Naive thymus-derived CD4-positive, alpha-beta T cell (primary cell): ENCODE measurements around the gene TNC. TPM values are rescaled to one million over a fixed set of nuclear protein-coding genes. Genes with fewer than 3 reads are reported as not detected.

Experiments
- ATAC-seq: fragments of 150-1000 bp; cut with Tn5 transposase; 2 replicates; pipeline ENCODE4 v1.10.0; 2021; ENCODE audit warnings: mild to moderate bottlenecking, moderate library complexity
- CTCF ChIA-PET: fragments of 350-600 bp; sonication (Branson Sonifier 250); formaldehyde crosslinking; loops from one replicate; lab custom pipeline; 2021; ENCODE audit warnings: antibody characterized with exemption; lab: Charles Lee
- POLR2A ChIA-PET: fragments of 350-600 bp; sonication (Branson Sonifier 250); formaldehyde crosslinking; loops from one replicate; lab custom pipeline; 2021; ENCODE audit warnings: antibody characterized with exemption, inconsistent platforms; lab: Charles Lee
- DNase-seq, 9 donors: peaks; one replicate each; pipeline versions ENCODE4 v3.0.0 to v3.0.0-alpha.2; 2020 to 2022; ENCODE audit warnings: mixed read lengths in 1 of 9
- H3K27ac ChIP-seq: one replicate; pipeline ENCODE4 v1.7.0; 2013; ENCODE audit warnings: mild to moderate bottlenecking, low read depth, low read length, moderate library complexity
- H3K27me3 ChIP-seq, 2 donors: one replicate each; pipeline ENCODE4 v1.7.0; 2013; ENCODE audit warnings: low read length in 2 of 2, mild to moderate bottlenecking in 2 of 2, moderate library complexity in 2 of 2; ENCODE audit not compliant: control insufficient read depth in 2 of 2, insufficient read depth in 2 of 2
- H3K36me3 ChIP-seq, 3 experiments: 1 replicate in 2 of 3; 2 replicates in 1 of 3; pipeline ENCODE4 v1.7.0; 2013; ENCODE audit warnings: low read length in 3 of 3, mild to moderate bottlenecking in 3 of 3, moderate library complexity in 1 of 3; ENCODE audit not compliant: insufficient read depth in 3 of 3, control insufficient read depth in 2 of 3
- H3K4me1 ChIP-seq, 2 donors: one replicate each; pipeline ENCODE4 v1.7.0; 2013; ENCODE audit warnings: low read length in 2 of 2, mild to moderate bottlenecking in 2 of 2, moderate library complexity in 1 of 2; ENCODE audit not compliant: control insufficient read depth in 2 of 2, insufficient read depth in 2 of 2
- H3K4me3 ChIP-seq: 2 replicates; pipeline ENCODE4 v1.7.0; 2013; ENCODE audit warnings: mild to moderate bottlenecking, low read length
- H3K9me3 ChIP-seq, 3 experiments: 1 replicate in 2 of 3; 2 replicates in 1 of 3; pipeline ENCODE4 v1.7.0; 2013; ENCODE audit warnings: low read length in 3 of 3; ENCODE audit not compliant: control insufficient read depth in 2 of 3
- H3K27ac Mint-ChIP-seq, 9 donors: one replicate each; pipeline ENCODE4 v1.8.0; 2020 to 2022; ENCODE audit warnings: mixed read lengths in 9 of 9, mild to moderate bottlenecking in 8 of 9, moderate library complexity in 5 of 9, inconsistent platforms in 2 of 9
- H3K27me3 Mint-ChIP-seq, 5 donors: one replicate each; pipeline ENCODE4 v1.8.0; 2021 to 2022; ENCODE audit warnings: mixed read lengths in 5 of 5, mild to moderate bottlenecking in 1 of 5
- H3K36me3 Mint-ChIP-seq, 5 donors: one replicate each; pipeline ENCODE4 v1.8.0; 2020 to 2022; ENCODE audit warnings: mixed read lengths in 5 of 5, mild to moderate bottlenecking in 3 of 5, inconsistent platforms in 1 of 5
- H3K4me1 Mint-ChIP-seq, 7 donors: one replicate each; pipeline ENCODE4 v1.8.0; 2020 to 2022; ENCODE audit warnings: mixed read lengths in 7 of 7, mild to moderate bottlenecking in 3 of 7, inconsistent platforms in 1 of 7
- H3K4me3 Mint-ChIP-seq, 10 donors: one replicate each; pipeline ENCODE4 v1.8.0; 2020 to 2022; ENCODE audit warnings: mild to moderate bottlenecking in 10 of 10, mixed read lengths in 10 of 10, moderate library complexity in 6 of 10, inconsistent platforms in 2 of 10
- H3K9me3 Mint-ChIP-seq, 11 donors: one replicate each; pipeline ENCODE4 v1.8.0; 2020 to 2022; ENCODE audit warnings: mixed read lengths in 11 of 11, mild to moderate bottlenecking in 4 of 11, inconsistent platforms in 1 of 11, moderate library complexity in 1 of 11
- intact Hi-C, 2 donors: fragments of 100-400 bp; cut with micrococcal nuclease; formaldehyde crosslinking; loops; one replicate each; pipeline ENCODE4 v1.15.1; 2023
- polyA plus RNA-seq, 2 donors: library from polyadenylated mRNA; unstranded; fragments of 300-500 nt; fragmentation: Illumina TruSeq; gene quantifications; one replicate each; pipeline ENCODE4 v1.2.3, GENCODE V29; 2021
- total RNA-seq, 6 experiments: library from RNA in 5 of 6; stranded (reverse) in 5 of 6; gene quantifications; 1 replicate in 5 of 6; 2 replicates in 1 of 6; pipeline ENCODE4 v1.2.3 and lab custom pipeline; 2021 to 2026

TNC gene
- total and polyA plus RNA-seq, 7 experiments from 2014 or later = 0.22 TPM; not detected in 6

DNA sequence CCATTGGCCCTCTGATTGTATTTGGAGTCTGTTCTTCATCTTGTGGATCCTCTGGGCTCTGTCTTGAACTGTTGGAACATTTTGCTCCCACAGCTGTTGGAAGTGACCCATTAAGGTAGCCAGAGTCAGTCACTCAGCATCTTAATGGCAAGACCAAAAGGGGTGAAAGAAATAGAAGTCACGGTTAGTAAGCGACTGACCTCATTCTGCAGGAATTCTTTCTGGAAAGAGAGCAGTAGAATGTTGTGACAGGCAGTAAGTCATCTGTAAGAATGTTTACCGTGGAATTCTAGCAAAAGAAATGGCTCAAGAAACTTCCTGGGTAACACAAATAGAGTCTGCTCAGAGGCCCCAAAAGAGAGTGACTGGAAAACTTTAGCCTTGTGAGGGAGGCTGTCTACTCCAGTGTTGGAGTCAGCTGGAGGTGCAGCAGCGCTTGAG is 28.6 kb upstream of the TNC start:
- no peaks in the 10 kb centered on the region for H3K36me3 ChIP-seq
- Mint-ChIP-seq H3K27ac (no peak overlapping the region), H3K36me3 (peaks cover 0 to 20% (median 0%) of the 10 kb centered on the region in 5 donors), H3K4me3 (no peak overlapping the region), H3K4me1 (peaks cover 0 to 31% (median 0%) of the 10 kb centered on the region in 7 donors), H3K27me3 (peaks cover 19 to 57% (median 32%) of the 10 kb centered on the region in 5 donors), H3K9me3 (peaks cover 0 to 8% (median 0%) of the 10 kb centered on the region in 11 donors)
- POLR2A ChIA-PET = no interaction called here
- intact Hi-C loops = no loop called here
- H3K4me3 ChIP-seq = no peak overlapping the region
- H3K27ac ChIP-seq = no peak overlapping the region
- no peak for DNase-seq
- H3K27me3 ChIP-seq = no peaks in the 10 kb centered on the region
- no peaks in the 10 kb centered on the region for H3K9me3 ChIP-seq
- no peak for ATAC-seq
- H3K4me1 ChIP-seq = no peaks in the 10 kb centered on the region
- CTCF ChIA-PET = no interaction called here

DNA sequence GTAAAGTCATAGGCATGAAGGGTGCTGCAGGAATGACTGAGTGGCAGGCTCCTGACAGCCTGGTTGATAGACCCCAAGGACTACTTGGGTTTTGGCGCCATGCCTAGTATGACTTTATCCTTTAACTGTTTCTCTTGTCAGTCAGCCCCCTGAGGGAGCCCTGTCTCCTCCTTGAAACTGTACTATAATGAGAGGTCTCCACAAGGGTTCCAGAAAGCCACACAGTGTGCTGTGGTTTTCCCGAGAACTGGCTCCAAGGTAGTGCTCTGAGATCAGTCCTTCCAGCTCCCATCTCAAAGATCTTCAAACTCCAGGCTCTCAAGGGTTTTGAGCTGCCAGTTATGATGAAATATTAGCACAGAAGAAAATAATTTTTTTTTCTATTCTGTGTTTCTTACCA is 26.7 kb upstream of the TNC start:
- CTCF ChIA-PET = no interaction called here
- DNase-seq (no peak), ATAC-seq (no peak)
- Histone ChIP-seq H3K27ac (no peak overlapping the region), H3K4me1 (no peaks in the 10 kb centered on the region), H3K9me3 (no peaks in the 10 kb centered on the region), H3K27me3 (no peaks in the 10 kb centered on the region), H3K36me3 (no peaks in the 10 kb centered on the region), H3K4me3 (no peak overlapping the region)
- Mint-ChIP-seq H3K27ac (peak overlapping the region in 1 of 9 donors; percentile 51), H3K4me3 (no peak overlapping the region), H3K9me3 (peaks cover 0 to 16% (median 2%) of the 10 kb centered on the region in 11 donors), H3K4me1 (peaks cover 0 to 37% (median 0%) of the 10 kb centered on the region in 7 donors), H3K27me3 (peaks cover 28 to 50% (median 41%) of the 10 kb centered on the region in 5 donors), H3K36me3 (peaks cover 0 to 26% (median 0%) of the 10 kb centered on the region in 5 donors)
- POLR2A ChIA-PET = no interaction called here
- intact Hi-C loops = no loop called here

DNA sequence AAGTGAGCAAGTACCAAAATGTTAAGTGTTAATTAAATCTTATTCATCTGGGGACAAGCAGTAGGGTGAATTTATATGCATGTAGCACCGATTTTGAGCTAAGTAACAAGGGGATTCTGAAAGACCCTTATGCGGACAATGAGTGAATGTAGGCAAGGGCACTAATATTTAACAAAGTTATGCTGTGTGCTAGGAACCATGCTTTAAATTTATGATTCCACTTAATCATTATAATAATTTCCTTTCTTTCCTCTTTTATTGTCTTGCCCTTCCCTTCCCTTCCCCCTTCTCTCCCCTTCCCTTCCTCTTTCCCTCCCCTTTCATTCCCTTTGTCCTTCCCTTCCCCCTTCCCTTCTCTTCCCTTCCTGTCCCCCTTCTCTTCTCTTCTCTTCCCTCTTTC is 25.7 kb upstream of the TNC start:
- intact Hi-C loops = no loop called here
- Histone ChIP-seq H3K27me3 (peaks cover 0 to 4% of the 10 kb centered on the region in 2 donors), H3K9me3 (no peaks in the 10 kb centered on the region), H3K4me3 (no peak overlapping the region), H3K27ac (no peak overlapping the region), H3K36me3 (no peaks in the 10 kb centered on the region), H3K4me1 (no peaks in the 10 kb centered on the region)
- CTCF ChIA-PET = interaction anchor here (1.0 kb wide), 1 partner anchor 8 kb away, joined by 3 read pairs; no protein-coding TSS in a partner anchor
- ATAC-seq (no peak), DNase-seq (no peak)
- H3K27ac Mint-ChIP-seq = no peak overlapping the region
- POLR2A ChIA-PET = no interaction called here
- H3K27me3 Mint-ChIP-seq = peaks cover 28 to 42% (median 36%) of the 10 kb centered on the region in 5 donors
- no peak overlapping the region for H3K4me3 Mint-ChIP-seq
- H3K9me3 Mint-ChIP-seq = peaks cover 0 to 18% (median 2%) of the 10 kb centered on the region in 11 donors
- H3K36me3 Mint-ChIP-seq = peaks cover 0 to 31% (median 0%) of the 10 kb centered on the region in 5 donors
- H3K4me1 Mint-ChIP-seq = peaks cover 0 to 39% (median 0%) of the 10 kb centered on the region in 7 donors

DNA sequence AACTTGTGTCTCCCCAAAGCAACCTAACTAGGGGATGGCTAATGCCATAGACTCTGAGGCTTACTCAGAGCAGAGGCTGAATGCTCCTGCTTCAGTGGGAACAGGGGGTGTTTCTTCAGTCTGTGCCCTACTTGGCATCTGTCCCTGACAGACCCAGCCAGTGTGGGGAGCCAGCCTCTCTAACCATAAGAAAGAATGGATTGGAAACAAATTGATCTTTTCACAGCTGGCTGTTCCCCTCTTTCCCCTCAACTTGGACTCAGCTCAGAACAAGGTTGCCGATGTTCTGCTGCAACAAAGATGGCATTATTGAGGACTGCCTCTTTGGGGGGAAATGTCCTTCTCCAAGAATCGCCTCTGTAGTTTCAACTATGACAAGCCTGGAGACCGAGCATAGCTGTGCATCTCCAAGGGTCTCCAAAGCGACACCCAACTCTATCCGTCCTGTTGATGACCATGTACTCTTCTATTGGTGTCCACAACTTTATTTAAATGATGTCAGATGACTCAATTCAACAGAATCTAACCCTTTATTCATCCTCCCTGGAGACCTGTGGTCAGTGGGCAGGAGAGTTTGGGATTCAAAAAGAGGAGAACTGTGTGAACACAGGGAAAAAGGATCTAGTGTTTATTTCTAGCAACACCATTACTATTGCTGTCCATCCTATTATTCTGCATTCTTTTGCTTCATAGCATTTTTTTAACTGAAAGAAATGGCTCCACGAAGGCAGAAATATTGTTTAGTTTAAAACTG is 24.7 kb upstream of the TNC start:
- H3K36me3 ChIP-seq = no peaks in the 10 kb centered on the region
- no peak overlapping the region for H3K27ac ChIP-seq
- intact Hi-C loops = no loop called here
- POLR2A ChIA-PET = no interaction called here
- peaks cover 0 to 20% (median 2%) of the 10 kb centered on the region in 11 donors for H3K9me3 Mint-ChIP-seq
- ATAC-seq (no peak), DNase-seq (no peak)
- H3K4me1 Mint-ChIP-seq = peaks cover 0 to 39% (median 0%) of the 10 kb centered on the region in 7 donors
- H3K9me3 ChIP-seq = no peaks in the 10 kb centered on the region
- H3K27ac Mint-ChIP-seq = peak overlapping the region in 1 of 9 donors; percentile 79
- no peak overlapping the region for H3K4me3 ChIP-seq
- peaks cover 0 to 35% (median 0%) of the 10 kb centered on the region in 5 donors for H3K36me3 Mint-ChIP-seq
- no peaks in the 10 kb centered on the region for H3K4me1 ChIP-seq
- peak overlapping the region in 1 of 10 donors; percentile 72 for H3K4me3 Mint-ChIP-seq
- CTCF ChIA-PET = interaction anchor here (1.0 kb wide), 1 partner anchor 9 kb away, joined by 3 read pairs; no protein-coding TSS in a partner anchor
- peaks cover 28 to 49% (median 36%) of the 10 kb centered on the region in 5 donors for H3K27me3 Mint-ChIP-seq
- H3K27me3 ChIP-seq = peaks cover 0 to 4% of the 10 kb centered on the region in 2 donors

DNA sequence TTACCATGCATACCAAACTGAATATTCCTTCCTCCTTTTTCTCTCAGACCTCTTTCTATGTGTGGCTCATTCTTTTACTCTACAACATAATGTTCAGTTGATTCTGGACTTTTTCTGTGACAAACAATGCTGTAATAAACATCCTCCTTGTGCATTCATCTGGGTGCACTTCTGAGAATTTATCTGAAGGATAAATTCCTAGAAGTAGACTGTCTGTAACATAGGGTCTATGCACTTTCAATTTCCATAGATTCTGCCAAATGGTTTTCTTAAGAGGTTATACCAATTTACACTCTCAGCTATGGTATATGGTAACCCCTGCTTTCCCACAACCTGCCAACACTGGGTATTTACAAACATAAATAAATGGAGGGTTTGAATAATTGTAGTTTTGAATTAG is 24.1 kb upstream of the TNC start:
- Histone ChIP-seq H3K36me3 (no peaks in the 10 kb centered on the region), H3K27ac (no peak overlapping the region), H3K4me1 (no peaks in the 10 kb centered on the region), H3K9me3 (no peaks in the 10 kb centered on the region), H3K4me3 (no peak overlapping the region), H3K27me3 (peaks cover 0 to 4% of the 10 kb centered on the region in 2 donors)
- CTCF ChIA-PET = no interaction called here
- peaks cover 32 to 54% (median 38%) of the 10 kb centered on the region in 5 donors for H3K27me3 Mint-ChIP-seq
- DNase-seq (no peak), ATAC-seq (no peak)
- peak overlapping the region in 1 of 10 donors; percentile 72 for H3K4me3 Mint-ChIP-seq
- POLR2A ChIA-PET = no interaction called here
- peaks cover 0 to 20% (median 2%) of the 10 kb centered on the region in 11 donors for H3K9me3 Mint-ChIP-seq
- peaks cover 0 to 39% (median 0%) of the 10 kb centered on the region in 7 donors for H3K4me1 Mint-ChIP-seq
- intact Hi-C loops = no loop called here
- peaks cover 0 to 38% (median 0%) of the 10 kb centered on the region in 5 donors for H3K36me3 Mint-ChIP-seq
- H3K27ac Mint-ChIP-seq = peak overlapping the region in 1 of 9 donors; percentile 79

DNA sequence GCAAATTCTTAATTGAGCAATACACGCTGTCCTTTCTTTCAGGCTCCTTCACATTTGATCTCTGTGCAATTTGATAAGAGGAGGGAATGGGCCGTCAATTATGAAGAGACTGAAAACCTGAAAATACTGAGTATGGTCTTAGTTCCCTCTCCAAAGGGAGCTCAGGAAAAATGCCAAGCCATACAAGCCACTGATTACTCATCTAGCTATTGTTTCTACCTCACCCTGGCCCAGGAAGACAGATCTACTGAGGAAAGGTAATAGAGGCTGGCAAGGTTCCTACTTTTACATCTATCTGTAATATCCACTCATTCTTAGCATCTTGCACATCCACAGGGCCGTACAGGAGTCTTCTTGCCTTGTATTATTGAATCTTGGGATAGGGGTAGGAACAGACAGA is 23.7 kb upstream of the TNC start:
- H3K4me3 ChIP-seq = no peak overlapping the region
- no peak for DNase-seq
- peaks cover 0 to 43% (median 0%) of the 10 kb centered on the region in 5 donors for H3K36me3 Mint-ChIP-seq
- no peak overlapping the region for H3K27ac ChIP-seq
- H3K36me3 ChIP-seq = no peaks in the 10 kb centered on the region
- peaks cover 36 to 59% (median 40%) of the 10 kb centered on the region in 5 donors for H3K27me3 Mint-ChIP-seq
- H3K27ac Mint-ChIP-seq = peak overlapping the region in 1 of 9 donors; percentile 79
- no peaks in the 10 kb centered on the region for H3K9me3 ChIP-seq
- peaks cover 0 to 4% of the 10 kb centered on the region in 2 donors for H3K27me3 ChIP-seq
- ChIA-PET CTCF (no interaction called here), POLR2A (interaction anchor here (0.6 kb wide), 1 partner anchor 927 kb away, joined by 3 read pairs; no protein-coding TSS in a partner anchor)
- no peak for ATAC-seq
- H3K4me3 Mint-ChIP-seq = peak overlapping the region in 1 of 10 donors; percentile 72
- no peaks in the 10 kb centered on the region for H3K4me1 ChIP-seq
- intact Hi-C loops = no loop called here
- H3K9me3 Mint-ChIP-seq = peaks cover 0 to 23% (median 2%) of the 10 kb centered on the region in 11 donors
- H3K4me1 Mint-ChIP-seq = peaks cover 0 to 39% (median 0%) of the 10 kb centered on the region in 7 donors
